Uterus (tissue), 2 donors: ENCODE data around the gene SHOC2.

ENCODE experiments used
- POLR2A ChIP-seq, 2 donors: fragments of 450-650 bp; IDR thresholded peaks; one replicate each; pipeline ENCODE4 v1.6.1; 2016; ENCODE audit warnings: antibody characterized with exemption in 2 of 2, mild to moderate bottlenecking in 1 of 2, moderate library complexity in 1 of 2
- TF ChIP-seq, protein P1 (sequence below), 4 experiments: fragments of 200-600 bp in 2 of 4; fragments of 450-650 bp in 2 of 4; sonication (generic) in 2 of 4; IDR thresholded peaks; one replicate each; pipeline ENCODE4 v1.5.1; 2016 to 2019; ENCODE audit warnings: antibody characterized with exemption in 4 of 4, mild to moderate bottlenecking in 2 of 4, moderate library complexity in 1 of 4

DNA sequence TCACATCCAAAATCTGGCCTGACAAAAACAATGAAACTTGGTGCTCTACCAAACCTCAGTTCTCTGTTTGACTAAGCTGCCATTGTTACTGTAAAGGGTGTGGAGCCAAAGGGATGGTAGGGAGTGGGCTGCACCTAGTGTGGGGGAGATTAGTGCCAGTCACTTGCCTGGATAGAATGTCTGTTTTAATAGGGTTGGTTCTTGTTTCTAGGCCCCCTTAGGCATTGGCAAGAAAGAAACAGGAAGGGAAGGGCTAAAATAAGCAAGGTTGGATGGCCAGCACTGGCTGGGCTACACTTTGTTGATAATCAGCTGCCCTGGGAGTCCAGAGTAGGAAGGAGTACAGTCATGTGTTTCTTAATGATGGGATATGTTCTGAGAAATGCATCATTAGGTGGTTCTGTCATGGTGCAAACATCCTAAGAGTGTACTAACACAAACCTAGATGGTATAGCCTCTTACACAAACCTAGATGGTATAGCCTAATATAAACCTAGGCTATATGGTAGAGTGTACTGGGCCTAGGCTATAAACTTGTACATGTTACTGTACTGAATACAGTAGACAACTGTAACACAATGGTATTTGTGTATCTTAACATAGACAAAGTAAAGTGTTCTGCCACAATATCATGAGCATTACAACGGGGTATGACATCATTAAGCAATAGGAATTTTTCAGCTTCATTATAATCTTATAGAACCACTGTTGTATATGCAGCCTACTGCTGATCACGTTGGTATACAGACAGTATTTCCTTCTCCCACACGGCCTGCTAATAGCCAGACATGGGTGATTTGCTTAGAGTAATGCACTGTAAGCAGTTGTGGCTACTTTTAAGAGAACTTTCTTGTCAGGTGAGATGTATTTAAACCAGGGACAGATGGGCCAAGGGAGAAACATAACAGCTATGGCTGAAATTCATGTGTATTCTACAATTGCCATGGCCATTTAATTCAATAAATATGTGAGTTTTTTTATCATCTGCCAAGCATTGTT lies 15.8 kb upstream of the SHOC2 start:
- TF ChIP-seq, protein P1, sequence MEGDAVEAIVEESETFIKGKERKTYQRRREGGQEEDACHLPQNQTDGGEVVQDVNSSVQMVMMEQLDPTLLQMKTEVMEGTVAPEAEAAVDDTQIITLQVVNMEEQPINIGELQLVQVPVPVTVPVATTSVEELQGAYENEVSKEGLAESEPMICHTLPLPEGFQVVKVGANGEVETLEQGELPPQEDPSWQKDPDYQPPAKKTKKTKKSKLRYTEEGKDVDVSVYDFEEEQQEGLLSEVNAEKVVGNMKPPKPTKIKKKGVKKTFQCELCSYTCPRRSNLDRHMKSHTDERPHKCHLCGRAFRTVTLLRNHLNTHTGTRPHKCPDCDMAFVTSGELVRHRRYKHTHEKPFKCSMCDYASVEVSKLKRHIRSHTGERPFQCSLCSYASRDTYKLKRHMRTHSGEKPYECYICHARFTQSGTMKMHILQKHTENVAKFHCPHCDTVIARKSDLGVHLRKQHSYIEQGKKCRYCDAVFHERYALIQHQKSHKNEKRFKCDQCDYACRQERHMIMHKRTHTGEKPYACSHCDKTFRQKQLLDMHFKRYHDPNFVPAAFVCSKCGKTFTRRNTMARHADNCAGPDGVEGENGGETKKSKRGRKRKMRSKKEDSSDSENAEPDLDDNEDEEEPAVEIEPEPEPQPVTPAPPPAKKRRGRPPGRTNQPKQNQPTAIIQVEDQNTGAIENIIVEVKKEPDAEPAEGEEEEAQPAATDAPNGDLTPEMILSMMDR (IDR thresholded peaks at IDR 0.05): no peak
- no peak for TF ChIP-seq POLR2A (IDR thresholded peaks at IDR 0.05)
